Measurements from ENCODE around the gene ACBD4. TPM values are rescaled to one million over a fixed set of nuclear protein-coding genes. Genes with fewer than 3 reads are reported as not detected.

Gene ACBD4
- total and polyA plus RNA-seq, 4 donors: 4.4 to 51.4 (median 44.9) TPM

- H3K9ac ChIP-seq (ENCODE audit: low read depth in 1 of 2, low read length in 2 of 2): no peak overlapping the region
- H3K27me3 ChIP-seq (ENCODE audit: control insufficient read depth in 4 of 4, insufficient read depth in 4 of 4, low read length in 3 of 4): no peaks in the 10 kb centered on the region
- DNase-seq (ENCODE audit: low spot score): no peak
- TF ChIP-seq ATF3 (IDR thresholded peaks at IDR 0.05) (no peak), GABPA (IDR thresholded peaks at IDR 0.05 in 1 of 2, conservative IDR thresholded peaks at IDR 0.05 in 1 of 2) (no peak), RXRA (IDR thresholded peaks at IDR 0.05) (no peak), NR2F2 (IDR thresholded peaks at IDR 0.05) (no peak), SP1 (IDR thresholded peaks at IDR 0.05) (no peak), ZBTB33 (IDR thresholded peaks at IDR 0.05) (no peak), FOXA1 (IDR thresholded peaks at IDR 0.05) (no peak), MAX (IDR thresholded peaks at IDR 0.05) (no peak), JUND (IDR thresholded peaks at IDR 0.05) (no peak), HNF4A (conservative IDR thresholded peaks at IDR 0.05) (no peak), FOXA2 (IDR thresholded peaks at IDR 0.05) (no peak), TAF1 (conservative IDR thresholded peaks at IDR 0.05) (no peak), CTCF (IDR thresholded peaks at IDR 0.05; ENCODE audit: low read depth, low read length, missing input control) (no peak), REST (IDR thresholded peaks at IDR 0.05) (no peak), YY1 (IDR thresholded peaks at IDR 0.05) (no peak), RAD21 (IDR thresholded peaks at IDR 0.05) (no peak), HNF4G (IDR thresholded peaks at IDR 0.05) (no peak), EGR1 (IDR thresholded peaks at IDR 0.05; ENCODE audit: low read depth in 2 of 2) (no peak)
- H3K4me3 ChIP-seq (ENCODE audit: low read depth in 1 of 3, low read length in 3 of 3): no peak overlapping the region
- no peaks in the 10 kb centered on the region for H3K9me3 ChIP-seq (ENCODE audit: control insufficient read depth in 4 of 4, low read length in 3 of 4)
- WGBS: 54% methylated on average over 9 of the region's 9 CpGs
- no peak overlapping the region for H3K27ac ChIP-seq (ENCODE audit: low read depth in 1 of 2, low read length in 2 of 2)
- H3K36me3 ChIP-seq (ENCODE audit: control insufficient read depth in 4 of 4, insufficient read depth in 3 of 4, low read depth in 1 of 4, low read length in 3 of 4): peaks cover 0 to under 1% (median 0%) of the 10 kb centered on the region in 4 donors
- H3K4me1 ChIP-seq (ENCODE audit: control insufficient read depth in 4 of 4, insufficient read depth in 4 of 4, low read length in 3 of 4): peaks cover 0 to 3% (median 0%) of the 10 kb centered on the region in 4 donors
Measured at GRCh38 chr17:45113424-45113754, 22.1 kb upstream of the ACBD4 start.
